Measurements from ENCODE around the gene DHRSX. TPM values are rescaled to one million over a fixed set of nuclear protein-coding genes. Genes with fewer than 3 reads are reported as not detected.

The DHRSX gene
- total and polyA plus RNA-seq, 2 experiments from 2014 or later, result 15.2 to 30.2 TPM

DNA sequence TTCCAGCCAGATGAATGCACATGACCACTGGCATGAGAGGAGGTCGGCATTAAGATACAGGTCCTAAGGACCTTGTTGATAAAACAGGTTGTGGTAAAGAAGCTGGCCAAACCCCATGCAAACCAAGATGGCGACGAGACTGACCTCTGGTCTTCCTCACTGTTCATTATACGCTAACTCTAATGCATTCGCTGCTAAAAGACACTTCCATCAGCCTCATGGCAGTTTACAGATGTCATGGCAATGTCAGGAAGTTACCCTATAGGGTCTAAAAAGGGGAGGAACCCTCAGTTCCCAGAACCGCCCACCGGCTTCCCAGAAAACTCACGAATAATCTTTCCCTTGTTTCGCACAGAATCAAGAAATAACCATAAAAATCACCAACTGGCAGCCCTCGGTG is 182.4 kb downstream of the DHRSX start:
- H3K4me2 ChIP-seq (ENCODE audit: unreplicated experiment), result no peak overlapping the region
- H3K27ac ChIP-seq, result no peak overlapping the region
- H3K4me3 ChIP-seq, result no peak overlapping the region
- 85 to 88% methylated on average over 10 of the region's 10 CpGs for WGBS, 2 experiments (ENCODE audit: low coverage in 1 of 2, low lambda C conversion rate in 2 of 2, missing lambda C conversion rate in 2 of 2)
- H3K79me2 ChIP-seq (ENCODE audit: insufficient read depth), result no peaks in the 10 kb centered on the region
- DNase-seq, result no peak
- no peak overlapping the region for H2AFZ ChIP-seq
- in situ Hi-C loops (cut with MboI), result no loop called here
- no peaks in the 10 kb centered on the region for H3K4me1 ChIP-seq (ENCODE audit: insufficient read depth)
- no peaks in the 10 kb centered on the region for H3K36me3 ChIP-seq (ENCODE audit: low read depth)
- H3F3A ChIP-seq (ENCODE audit: insufficient read depth), result no peaks in the 10 kb centered on the region
- H3K9me3 ChIP-seq (ENCODE audit: low read depth), result no peaks in the 10 kb centered on the region
- H3K27me3 ChIP-seq (replicated peaks; ENCODE audit: insufficient read depth), result no peaks in the 10 kb centered on the region
- no peak overlapping the region for H3K9ac ChIP-seq
- H4K20me1 ChIP-seq (ENCODE audit: insufficient read depth), result no peaks in the 10 kb centered on the region
- TF ChIP-seq EZH2 (IDR thresholded peaks at IDR 0.05; ENCODE audit: insufficient read depth, poor library complexity, severe bottlenecking) (no peak), EZH2phosphoT487 (IDR thresholded peaks at IDR 0.05; ENCODE audit: insufficient read depth, low read depth) (no peak)
- H3K9me2 ChIP-seq (ENCODE audit: insufficient read depth), result no peaks in the 10 kb centered on the region

DNA sequence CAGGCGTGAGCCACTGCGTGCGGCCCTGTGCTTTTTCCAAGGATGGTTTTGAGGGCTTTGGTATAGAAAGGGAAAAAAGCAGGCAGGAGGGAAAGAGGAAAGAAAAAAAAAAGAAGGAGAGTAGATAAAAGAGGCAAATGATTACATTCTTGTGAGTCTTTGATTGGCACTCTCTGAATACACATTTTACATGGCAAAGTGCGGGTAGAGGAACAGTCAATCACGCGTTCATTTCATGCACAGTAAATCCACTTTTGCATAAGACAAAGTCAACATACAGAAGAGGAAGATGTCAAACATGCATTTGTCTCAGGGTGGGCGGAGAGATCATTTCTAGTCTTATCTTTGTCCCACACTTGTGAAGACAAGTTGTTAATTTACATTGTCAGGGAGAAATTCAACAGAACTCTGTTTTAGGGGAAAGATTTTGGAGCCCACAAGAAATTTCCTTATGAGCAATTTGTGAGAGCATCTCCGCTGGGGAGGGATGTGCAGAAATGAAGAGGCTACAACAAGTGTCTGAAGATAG is 183.2 kb downstream of the DHRSX start:
- Histone ChIP-seq H3K27me3 (replicated peaks; ENCODE audit: insufficient read depth) (no peaks in the 10 kb centered on the region), H3K36me3 (ENCODE audit: low read depth) (no peaks in the 10 kb centered on the region), H3K9me3 (ENCODE audit: low read depth) (no peaks in the 10 kb centered on the region), H3F3A (ENCODE audit: insufficient read depth) (no peaks in the 10 kb centered on the region), H3K27ac (no peak overlapping the region), H3K4me2 (ENCODE audit: unreplicated experiment) (no peak overlapping the region), H3K9me2 (ENCODE audit: insufficient read depth) (no peaks in the 10 kb centered on the region), H3K79me2 (ENCODE audit: insufficient read depth) (no peaks in the 10 kb centered on the region), H2AFZ (no peak overlapping the region), H3K4me3 (no peak overlapping the region), H4K20me1 (ENCODE audit: insufficient read depth) (no peaks in the 10 kb centered on the region), H3K9ac (no peak overlapping the region), H3K4me1 (ENCODE audit: insufficient read depth) (no peaks in the 10 kb centered on the region)
- DNase-seq, result no peak
- WGBS, 2 experiments (ENCODE audit: low coverage in 1 of 2, low lambda C conversion rate in 2 of 2, missing lambda C conversion rate in 2 of 2), result 72 to 73% methylated on average over 8 of the region's 8 CpGs
- in situ Hi-C loops (cut with MboI), result no loop called here
- TF ChIP-seq EZH2 (IDR thresholded peaks at IDR 0.05; ENCODE audit: insufficient read depth, poor library complexity, severe bottlenecking), result no peak
- no peak for TF ChIP-seq EZH2phosphoT487 (IDR thresholded peaks at IDR 0.05; ENCODE audit: insufficient read depth, low read depth)

DNA sequence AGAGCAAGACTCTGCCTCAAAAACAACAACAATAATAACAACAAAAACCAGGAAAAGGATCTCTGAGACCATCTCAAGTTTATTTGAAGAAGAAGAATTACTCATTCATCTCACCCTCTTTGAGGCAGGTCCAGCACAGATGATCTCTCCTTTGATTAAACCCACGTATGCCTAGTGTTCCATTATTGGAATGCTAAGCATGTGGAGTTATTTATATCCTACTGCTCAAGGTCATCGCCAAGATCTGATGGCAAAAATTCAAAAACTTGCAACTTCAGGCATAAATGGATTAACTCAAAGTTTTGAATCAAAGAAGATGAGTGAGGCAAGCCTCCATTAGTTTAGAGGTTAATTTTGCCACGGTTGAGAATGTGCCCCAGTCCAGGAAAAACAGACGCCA is 184.2 kb downstream of the DHRSX start:
- no peak for TF ChIP-seq EZH2phosphoT487 (IDR thresholded peaks at IDR 0.05; ENCODE audit: insufficient read depth, low read depth)
- TF ChIP-seq EZH2 (IDR thresholded peaks at IDR 0.05; ENCODE audit: insufficient read depth, poor library complexity, severe bottlenecking), result no peak
- WGBS, 2 experiments (ENCODE audit: low coverage in 1 of 2, low lambda C conversion rate in 2 of 2, missing lambda C conversion rate in 2 of 2), result 71 to 78% methylated on average over 4 of the region's 4 CpGs
- in situ Hi-C loops (cut with MboI), result no loop called here
- H2AFZ ChIP-seq, result no peak overlapping the region
- no peaks in the 10 kb centered on the region for H3F3A ChIP-seq (ENCODE audit: insufficient read depth)
- no peaks in the 10 kb centered on the region for H3K4me1 ChIP-seq (ENCODE audit: insufficient read depth)
- no peaks in the 10 kb centered on the region for H3K27me3 ChIP-seq (replicated peaks; ENCODE audit: insufficient read depth)
- no peaks in the 10 kb centered on the region for H4K20me1 ChIP-seq (ENCODE audit: insufficient read depth)
- H3K79me2 ChIP-seq (ENCODE audit: insufficient read depth), result no peaks in the 10 kb centered on the region
- H3K9me2 ChIP-seq (ENCODE audit: insufficient read depth), result no peaks in the 10 kb centered on the region
- no peak for DNase-seq
- no peaks in the 10 kb centered on the region for H3K9me3 ChIP-seq (ENCODE audit: low read depth)
- no peak overlapping the region for H3K4me2 ChIP-seq (ENCODE audit: unreplicated experiment)
- no peaks in the 10 kb centered on the region for H3K36me3 ChIP-seq (ENCODE audit: low read depth)
- H3K4me3 ChIP-seq, result no peak overlapping the region
- H3K9ac ChIP-seq, result no peak overlapping the region
- no peak overlapping the region for H3K27ac ChIP-seq

DNA sequence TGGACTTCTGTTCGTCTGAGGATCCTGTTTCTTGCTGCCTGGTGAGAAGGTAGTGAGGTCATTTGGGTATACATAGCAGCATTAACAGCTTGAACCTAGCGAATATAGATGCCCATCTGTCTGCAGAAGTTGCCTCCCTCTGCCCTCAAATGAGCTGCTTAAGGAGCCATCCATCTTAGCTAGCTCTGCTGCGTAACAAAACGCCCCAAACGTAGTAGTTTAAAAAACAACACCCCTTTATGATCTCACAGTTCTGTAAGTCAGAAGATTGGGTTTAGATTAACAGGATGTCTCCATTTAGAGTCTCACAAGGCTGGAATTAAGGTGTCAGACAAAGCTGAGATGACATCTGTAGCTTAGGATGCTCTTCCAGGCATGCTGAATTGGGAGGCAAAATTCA is 185.3 kb downstream of the DHRSX start:
- H3K4me3 ChIP-seq, result no peak overlapping the region
- no peaks in the 10 kb centered on the region for H3F3A ChIP-seq (ENCODE audit: insufficient read depth)
- no peak for DNase-seq
- H4K20me1 ChIP-seq (ENCODE audit: insufficient read depth), result no peaks in the 10 kb centered on the region
- no peak overlapping the region for H3K9ac ChIP-seq
- H3K4me2 ChIP-seq (ENCODE audit: unreplicated experiment), result no peak overlapping the region
- no peaks in the 10 kb centered on the region for H3K36me3 ChIP-seq (ENCODE audit: low read depth)
- H3K9me3 ChIP-seq (ENCODE audit: low read depth), result no peaks in the 10 kb centered on the region
- no peaks in the 10 kb centered on the region for H3K4me1 ChIP-seq (ENCODE audit: insufficient read depth)
- no peaks in the 10 kb centered on the region for H3K79me2 ChIP-seq (ENCODE audit: insufficient read depth)
- H3K9me2 ChIP-seq (ENCODE audit: insufficient read depth), result no peaks in the 10 kb centered on the region
- in situ Hi-C loops (cut with MboI), result no loop called here
- TF ChIP-seq EZH2phosphoT487 (IDR thresholded peaks at IDR 0.05; ENCODE audit: insufficient read depth, low read depth) (no peak), EZH2 (IDR thresholded peaks at IDR 0.05; ENCODE audit: insufficient read depth, poor library complexity, severe bottlenecking) (no peak)
- H3K27ac ChIP-seq, result no peak overlapping the region
- 79 to 85% methylated on average over 5 of the region's 5 CpGs for WGBS, 2 experiments (ENCODE audit: low coverage in 1 of 2, low lambda C conversion rate in 2 of 2, missing lambda C conversion rate in 2 of 2)
- H3K27me3 ChIP-seq (replicated peaks; ENCODE audit: insufficient read depth), result no peaks in the 10 kb centered on the region
- no peak overlapping the region for H2AFZ ChIP-seq

Data from GM23248 (cell line).